HepG2 (cell line): ENCODE data around the gene PLB1. TPM values are rescaled to one million over a fixed set of nuclear protein-coding genes. Genes with fewer than 3 reads are reported as not detected.

Source experiments
- ATAC-seq: fragments of 200-7000 bp; cut with Tn5 transposase; 3 replicates; pipeline ENCODE4 v1.9.1; 2020; ENCODE audit warnings: mild to moderate bottlenecking, moderate library complexity
- BruUV-seq: library from RNA; stranded (reverse); fragments of 400-500 nt; replicated peaks from 2 replicates; lab custom pipeline; 2021; lab: Mats Ljungman, UMichigan
- CTCF ChIA-PET: fragments of 300-600 bp; formaldehyde crosslinking; extraction: SDS; loops from one replicate; lab custom pipeline; 2021; ENCODE audit warnings: low total read pairs, inconsistent platforms, low intra/inter-chr PET ratio; lab: Yijun Ruan, JAX
- POLR2A ChIA-PET: fragments of 350-600 bp; sonication (Branson Sonifier 250); formaldehyde crosslinking; loops from one replicate; lab custom pipeline; 2020; ENCODE audit warnings: antibody characterized with exemption, inconsistent platforms; lab: Yijun Ruan, JAX
- DNase-seq: peaks from one replicate; pipeline ENCODE4 v3.0.0-alpha.2; 2015; ENCODE audit warnings: low spot score
- FAIRE-seq: peaks from 3 replicates; lab custom pipeline; 2011; peaks lifted over from hg19 to GRCh38; lab: Jason Lieb, UNC
- H2AFZ ChIP-seq: one replicate; pipeline ENCODE4 v1.6.1; 2011; ENCODE audit warnings: low read length, inconsistent platforms
- H3K27ac ChIP-seq: fragments of 300-600 bp; 3 replicates; pipeline ENCODE4 v1.8.0; 2011; ENCODE audit warnings: mixed run types, mild to moderate bottlenecking, mixed read lengths, low read length, inconsistent platforms; ENCODE audit not compliant: insufficient read depth; ENCODE audit errors: extremely low read length
- H3K27me3 ChIP-seq, 2 experiments: fragments of 200-600 bp in 1 of 2; 2 replicates in 1 of 2; 3 replicates in 1 of 2; pipeline versions ENCODE4 v1.6.0 to v1.8.0; 2011; ENCODE audit warnings: low read length in 2 of 2, mild to moderate bottlenecking in 2 of 2, moderate library complexity in 2 of 2, inconsistent platforms in 1 of 2; ENCODE audit not compliant: insufficient read depth in 2 of 2, control insufficient read depth in 1 of 2
- H3K36me3 ChIP-seq, 2 experiments: fragments of 200-600 bp in 1 of 2; replicated peaks in 1 of 2; 2 replicates in 1 of 2; 3 replicates in 1 of 2; pipeline versions ENCODE4 v1.5.1 to v1.8.0; 2011; ENCODE audit warnings: low read length in 2 of 2, inconsistent platforms in 1 of 2; ENCODE audit not compliant: insufficient read depth in 2 of 2, control insufficient read depth in 1 of 2
- H3K4me1 ChIP-seq: 2 replicates; pipeline ENCODE4 v1.5.1; 2012; ENCODE audit warnings: low read length, inconsistent platforms; ENCODE audit not compliant: insufficient read depth
- H3K4me2 ChIP-seq: 2 replicates; pipeline ENCODE4 v1.6.0; 2011; ENCODE audit warnings: low read depth, low read length, inconsistent platforms
- H3K4me3 ChIP-seq, 3 experiments: fragments of 200-600 bp in 1 of 3; sonication (generic), shearing (Covaris generic) in 1 of 3; replicated peaks in 1 of 3; 2 replicates each; pipeline ENCODE4 v1.5.1; 2011 to 2016; ENCODE audit warnings: low read length in 3 of 3, inconsistent platforms in 2 of 3, low read depth in 2 of 3, mild to moderate bottlenecking in 2 of 3, control low read depth in 1 of 3, mixed read lengths in 1 of 3; ENCODE audit not compliant: insufficient read depth in 1 of 3
- H3K79me2 ChIP-seq: one replicate; pipeline ENCODE4 v1.6.1; 2011; ENCODE audit warnings: low read length, inconsistent platforms; ENCODE audit not compliant: insufficient read depth
- H3K9ac ChIP-seq: 2 replicates; pipeline ENCODE4 v1.6.0; 2011; ENCODE audit warnings: mild to moderate bottlenecking, low read depth, low read length, inconsistent platforms; ENCODE audit not compliant: insufficient read depth
- H3K9me3 ChIP-seq: 2 replicates; pipeline ENCODE4 v1.5.1; 2012; ENCODE audit warnings: mild to moderate bottlenecking, low read length
- H4K20me1 ChIP-seq: 2 replicates; pipeline ENCODE4 v1.6.0; 2011; ENCODE audit warnings: inconsistent platforms, mild to moderate bottlenecking, low read length, moderate library complexity; ENCODE audit not compliant: insufficient read depth
- DRAP1 ChIP-seq: IDR thresholded peaks from 2 replicates; pipeline ENCODE4 v1.6.1; 2016; ENCODE audit warnings: missing genetic modification reagents, missing compliant biosample characterization
- GZF1 ChIP-seq: sonication (generic); formaldehyde crosslinking; IDR thresholded peaks from 2 replicates; pipeline ENCODE4 v1.5.1; 2020; ENCODE audit warnings: mild to moderate bottlenecking, missing genetic modification reagents
- POLR2AphosphoS2 ChIP-seq: IDR thresholded peaks from 2 replicates; pipeline ENCODE4 v1.6.1; 2011; ENCODE audit warnings: low read depth, low read length, improper control_type of control experiment
- SMAD3 ChIP-seq: sonication (generic); formaldehyde crosslinking; IDR thresholded peaks from 2 replicates; pipeline ENCODE4 v1.4.0; 2020; ENCODE audit warnings: missing genetic modification reagents
- SMARCC2 ChIP-seq: fragments of 450-650 bp; IDR thresholded peaks from 2 replicates; pipeline ENCODE4 v1.6.1; 2017; ENCODE audit warnings: antibody characterized with exemption, mild to moderate bottlenecking
- ZFP62 ChIP-seq: sonication (generic); formaldehyde crosslinking; IDR thresholded peaks from 2 replicates; pipeline ENCODE4 v1.4.0; 2020; ENCODE audit warnings: missing genetic modification reagents
- ZKSCAN8 ChIP-seq: IDR thresholded peaks from 2 replicates; pipeline ENCODE4 v1.6.1; 2016; ENCODE audit warnings: borderline replicate concordance, missing genetic modification reagents, missing compliant biosample characterization
- ZNF3 ChIP-seq: IDR thresholded peaks from 2 replicates; pipeline ENCODE4 v1.7.0; 2017; ENCODE audit warnings: inconsistent platforms
- ZNF44 ChIP-seq: sonication (generic); formaldehyde crosslinking; IDR thresholded peaks from 2 replicates; pipeline ENCODE4 v1.5.1; 2020; ENCODE audit warnings: mild to moderate bottlenecking, missing genetic modification reagents
- ZNF567 ChIP-seq: sonication (generic); formaldehyde crosslinking; IDR thresholded peaks from 2 replicates; pipeline ENCODE4 v1.8.1; 2023; ENCODE audit warnings: mild to moderate bottlenecking, missing genetic modification reagents, borderline replicate concordance
- WGBS: methylation state at CpG from one replicate; pipeline ENCODE4 v1.1.6; 2017; ENCODE audit warnings: low lambda C conversion rate; 5-methylcytosine and 5-hydroxymethylcytosine counted together
- in situ Hi-C: cut with HindIII; loops from 2 replicates; pipeline ENCODE4 v1.10.0; 2017; ENCODE audit warnings: low pct_unique_long_range_greater_than_20kb; ENCODE audit not compliant: extremely low pct_ligation_motif_present
- intact Hi-C: fragments of 100-400 bp; cut with micrococcal nuclease; formaldehyde crosslinking; loops from one replicate; pipeline ENCODE4 v1.10.0; 2022; ENCODE audit not compliant: unreplicated experiment
- polyA plus RNA-seq, 8 experiments: library from polyadenylated mRNA; depleted of rRNA in 3 of 8; stranded (reverse) in 7 of 8; unstranded in 1 of 8; fragments of >200 nt; fragmentation: Illumina TruSeq in 4 of 8; extraction: Trizol in 4 of 8; gene quantifications; 2 replicates each; pipeline versions ENCODE4 v1.2.1 to v1.2.3, GENCODE V29; 2011 to 2016; ENCODE audit warnings: low read depth in 4 of 8, missing spikeins in 1 of 8, mixed read lengths in 1 of 8; ENCODE audit not compliant: insufficient read depth in 1 of 8
- total RNA-seq, 5 experiments: library from RNA; depleted of rRNA; stranded (reverse); fragments of >200 nt; fragmentation: Illumina TruSeq; extraction: Trizol; gene quantifications; 2 replicates each; pipeline ENCODE4 v1.2.3, GENCODE V29; 2016; ENCODE audit warnings: low read depth in 1 of 5
- TF ChIP-seq, protein P1 (sequence below): sonication (generic); formaldehyde crosslinking; IDR thresholded peaks from 2 replicates; pipeline ENCODE4 v1.4.0; 2020; ENCODE audit warnings: mild to moderate bottlenecking, missing genetic modification reagents

PLB1 gene
- total and polyA plus RNA-seq, 2 of the 13 experiments (the other 11 are each of a cell fraction or from before 2014, with no cell fraction given): 0.20 to 1.8 TPM

- WGBS: 49% methylated on average over 7 of the region's 7 CpGs
- Histone ChIP-seq H3K27ac (no peak overlapping the region), H3K36me3 (no peaks in the 10 kb centered on the region), H2AFZ (no peak overlapping the region), H3K79me2 (no peaks in the 10 kb centered on the region), H4K20me1 (no peaks in the 10 kb centered on the region), H3K4me3 (no peak overlapping the region), H3K4me1 (peaks cover 14% of the 10 kb centered on the region), H3K4me2 (no peak overlapping the region), H3K9ac (no peak overlapping the region), H3K27me3 (peaks cover 0 to 11% of the 10 kb centered on the region in 2 experiments; a peak in 3 of 5 replicates), H3K9me3 (no peaks in the 10 kb centered on the region)
- FAIRE-seq (no peak), ATAC-seq (no peak), DNase-seq (no peak)
- ChIA-PET CTCF (no interaction called here), POLR2A (no interaction called here)
- no peak for TF ChIP-seq POLR2AphosphoS2
- no peak for TF ChIP-seq ZKSCAN8 (CRISPR knock-in tag)
- TF ChIP-seq SMAD3 (CRISPR knock-in tag): no peak
- no peak for TF ChIP-seq DRAP1 (CRISPR knock-in tag)
- BruUV-seq: no TSS peak
- intact Hi-C loops: no loop called here
- in situ Hi-C loops: loop anchor here (10.0 kb wide), 1 partner anchor 156 kb away; the partner anchor contains the start of gene PPP1CB
These were observed 102.6 kb downstream of the PLB1 start for GRCh38 chr2:28598484-28598883.

- 51% methylated on average over 5 of the region's 5 CpGs for WGBS
- no TSS peak for BruUV-seq
- H3K36me3 ChIP-seq: no peaks in the 10 kb centered on the region
- no peak for TF ChIP-seq ZNF3
- TF ChIP-seq, protein P1, sequence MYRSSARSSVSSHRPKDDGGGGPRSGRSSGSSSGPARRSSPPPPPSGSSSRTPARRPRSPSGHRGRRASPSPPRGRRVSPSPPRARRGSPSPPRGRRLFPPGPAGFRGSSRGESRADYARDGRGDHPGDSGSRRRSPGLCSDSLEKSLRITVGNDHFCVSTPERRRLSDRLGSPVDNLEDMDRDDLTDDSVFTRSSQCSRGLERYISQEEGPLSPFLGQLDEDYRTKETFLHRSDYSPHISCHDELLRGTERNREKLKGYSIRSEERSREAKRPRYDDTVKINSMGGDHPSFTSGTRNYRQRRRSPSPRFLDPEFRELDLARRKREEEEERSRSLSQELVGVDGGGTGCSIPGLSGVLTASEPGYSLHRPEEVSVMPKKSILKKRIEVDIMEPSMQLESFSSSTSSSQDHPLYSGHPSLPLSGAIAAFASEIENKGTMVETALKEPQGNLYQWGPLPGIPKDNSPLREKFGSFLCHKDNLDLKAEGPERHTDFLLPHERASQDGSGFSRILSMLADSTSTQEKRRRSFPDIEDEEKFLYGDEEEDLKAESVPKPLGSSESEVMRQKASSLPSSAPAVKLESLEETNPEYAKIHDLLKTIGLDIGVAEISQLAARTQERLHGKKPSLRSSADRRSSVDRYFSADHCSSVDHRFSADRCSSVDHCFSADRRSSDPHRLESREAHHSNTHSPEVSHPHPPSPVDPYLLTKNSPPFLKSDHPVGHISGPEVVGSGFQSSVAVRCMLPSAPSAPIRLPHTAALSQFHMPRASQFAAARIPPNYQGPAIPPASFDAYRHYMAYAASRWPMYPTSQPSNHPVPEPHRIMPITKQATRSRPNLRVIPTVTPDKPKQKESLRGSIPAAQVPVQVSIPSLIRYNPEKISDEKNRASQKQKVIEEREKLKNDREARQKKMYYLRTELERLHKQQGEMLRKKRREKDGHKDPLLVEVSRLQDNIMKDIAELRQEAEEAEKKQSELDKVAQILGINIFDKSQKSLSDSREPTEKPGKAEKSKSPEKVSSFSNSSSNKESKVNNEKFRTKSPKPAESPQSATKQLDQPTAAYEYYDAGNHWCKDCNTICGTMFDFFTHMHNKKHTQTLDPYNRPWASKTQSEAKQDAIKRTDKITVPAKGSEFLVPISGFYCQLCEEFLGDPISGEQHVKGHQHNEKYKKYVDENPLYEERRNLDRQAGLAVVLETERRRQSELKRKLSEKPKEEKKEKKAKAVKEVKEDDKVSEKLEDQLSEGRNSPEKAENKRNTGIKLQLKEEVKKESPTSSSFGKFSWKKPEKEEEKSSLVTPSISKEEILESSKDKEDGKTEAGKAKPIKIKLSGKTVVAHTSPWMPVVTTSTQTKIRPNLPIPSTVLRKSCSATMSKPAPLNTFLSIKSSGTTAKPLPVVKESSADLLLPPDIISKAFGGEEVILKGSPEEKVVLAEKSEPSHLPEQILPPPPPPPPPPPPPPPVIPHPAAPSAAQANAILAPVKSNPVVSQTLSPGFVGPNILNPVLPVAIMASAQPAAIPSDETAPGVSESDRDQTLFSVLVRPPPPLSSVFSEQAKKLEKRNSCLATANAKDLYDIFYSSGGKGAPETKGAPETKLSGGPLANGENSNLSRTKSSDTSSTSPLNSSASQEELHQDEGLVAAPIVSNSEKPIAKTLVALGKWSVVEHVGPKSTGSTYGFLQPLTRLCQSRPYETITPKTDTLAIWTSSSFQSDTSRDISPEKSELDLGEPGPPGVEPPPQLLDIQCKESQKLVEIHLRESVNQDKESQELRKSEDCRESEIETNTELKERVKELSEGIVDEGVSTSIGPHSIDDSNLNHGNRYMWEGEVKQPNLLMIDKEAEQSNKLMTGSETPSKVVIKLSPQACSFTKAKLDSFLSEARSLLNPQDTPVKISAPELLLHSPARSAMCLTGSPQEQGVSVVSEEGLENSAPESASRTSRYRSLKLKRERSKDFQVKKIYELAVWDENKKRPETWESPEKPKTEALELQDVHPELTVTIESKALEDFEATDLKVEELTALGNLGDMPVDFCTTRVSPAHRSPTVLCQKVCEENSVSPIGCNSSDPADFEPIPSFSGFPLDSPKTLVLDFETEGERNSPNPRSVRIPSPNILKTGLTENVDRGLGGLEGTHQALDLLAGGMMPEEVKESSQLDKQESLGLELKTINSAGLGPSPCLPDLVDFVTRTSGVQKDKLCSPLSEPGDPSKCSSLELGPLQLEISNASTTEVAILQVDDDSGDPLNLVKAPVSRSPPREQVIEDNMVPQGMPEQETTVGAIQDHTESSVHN (CRISPR knock-in tag): no peak
- no peak for TF ChIP-seq DRAP1 (CRISPR knock-in tag)
- TF ChIP-seq ZNF567: no peak
- no peak for TF ChIP-seq ZNF44 (CRISPR knock-in tag)
- TF ChIP-seq SMARCC2: no peak
- no peak for TF ChIP-seq ZFP62 (CRISPR knock-in tag)
- TF ChIP-seq GZF1 (CRISPR knock-in tag): no peak
These were observed 104.3 kb downstream of the PLB1 start for GRCh38 chr2:28600181-28600580.

More at GRCh38 chr2:28600181-28600580, 104.3 kb downstream of the PLB1 start:
- Histone ChIP-seq H4K20me1 (no peaks in the 10 kb centered on the region), H3K9me3 (no peaks in the 10 kb centered on the region), H3K27me3 (peaks cover 2 to 21% of the 10 kb centered on the region in 2 experiments; a peak in 3 of 5 replicates), H3K79me2 (no peaks in the 10 kb centered on the region), H3K4me3 (no peak overlapping the region), H3K9ac (no peak overlapping the region), H2AFZ (no peak overlapping the region), H3K4me1 (no peaks in the 10 kb centered on the region), H3K27ac (no peak overlapping the region), H3K4me2 (no peak overlapping the region)
- CTCF ChIA-PET: no interaction called here
- FAIRE-seq (no peak), ATAC-seq (no peak), DNase-seq (no peak)
- in situ Hi-C loops (no loop called here), intact Hi-C loops (no loop called here)
- POLR2A ChIA-PET: no interaction called here
